Activated CD4-positive, alpha-beta T cell treated with anti-CD3 and anti-CD28 coated beads for 36 hours (primary cell): Measurements from ENCODE around the gene FIG4. TPM values are rescaled to one million over a fixed set of nuclear protein-coding genes. Genes with fewer than 3 reads are reported as not detected.
"Not testable (repeated sequence)": the region's sequence is repeated elsewhere in the genome, so short reads cannot be mapped to it uniquely, and the experiment has no call there.

Source experiments
- ATAC-seq: fragments of 200-7000 bp; cut with Tn5 transposase; one replicate; pipeline ENCODE4 v1.10.0; 2021; ENCODE audit warnings: mild to moderate bottlenecking, moderate library complexity
- CTCF ChIA-PET: fragments of 350-600 bp; sonication (Branson Sonifier 250); formaldehyde crosslinking; loops from one replicate; lab custom pipeline; 2021; ENCODE audit warnings: antibody characterized with exemption; lab: Charles Lee
- POLR2A ChIA-PET: fragments of 350-600 bp; sonication (Branson Sonifier 250); formaldehyde crosslinking; loops from one replicate; lab custom pipeline; 2021; ENCODE audit warnings: antibody characterized with exemption, inconsistent platforms; lab: Charles Lee
- DNase-seq: peaks from one replicate; pipeline ENCODE4 v3.0.0-alpha.2; 2020
- H3K27ac Mint-ChIP-seq: one replicate; pipeline ENCODE4 v1.8.0; 2021; ENCODE audit warnings: mixed read lengths
- H3K27me3 Mint-ChIP-seq: one replicate; pipeline ENCODE4 v1.8.0; 2021; ENCODE audit warnings: mixed read lengths
- H3K36me3 Mint-ChIP-seq: one replicate; pipeline ENCODE4 v1.8.0; 2021; ENCODE audit warnings: low read depth, mixed read lengths
- H3K4me1 Mint-ChIP-seq: one replicate; pipeline ENCODE4 v1.8.0; 2021; ENCODE audit warnings: mixed read lengths
- H3K4me3 Mint-ChIP-seq: one replicate; pipeline ENCODE4 v1.8.0; 2021; ENCODE audit warnings: mild to moderate bottlenecking, moderate library complexity, mixed read lengths
- H3K9me3 Mint-ChIP-seq: one replicate; pipeline ENCODE4 v1.8.0; 2021; ENCODE audit warnings: low read depth, mixed read lengths
- intact Hi-C, 2 experiments: fragments of 100-400 bp; cut with DNase I in 1 of 2; cut with micrococcal nuclease in 1 of 2; formaldehyde crosslinking; loops; one replicate each; pipeline versions ENCODE4 v1.14.2 to v1.15.1; 2022 to 2024; cut with DNase I, micrococcal nuclease
- total RNA-seq, 2 experiments: library from RNA; stranded (reverse); gene quantifications; one replicate each; pipeline ENCODE4 v1.2.3, GENCODE V29; 2021

The FIG4 gene
- total RNA-seq, 2 experiments from 2014 or later = 14.4 to 17.5 TPM

GRCh38 chr6:109702791-109703190, 11.7 kb downstream of the FIG4 start:
- Mint-ChIP-seq H3K27ac (no peak overlapping the region), H3K27me3 (no peaks in the 10 kb centered on the region), H3K4me1 (peaks cover 12% of the 10 kb centered on the region), H3K4me3 (no peak overlapping the region), H3K36me3 (no peaks in the 10 kb centered on the region), H3K9me3 (no peaks in the 10 kb centered on the region)
- DNase-seq (no peak), ATAC-seq (no peak)
- intact Hi-C loops = no loop called here
- ChIA-PET CTCF (interaction anchor here (0.6 to 8.5 kb wide), 11 partner anchors 9 to 988 kb away, joined by 3 to 135 read pairs (median 3); partner anchors contain the start of genes AK9 and FIG4), POLR2A (no interaction called here)

GRCh38 chr6:109705258-109705657, 14.2 kb downstream of the FIG4 start:
- Mint-ChIP-seq H3K27me3 (no peaks in the 10 kb centered on the region), H3K36me3 (peaks cover 13% of the 10 kb centered on the region), H3K9me3 (peaks cover 20% of the 10 kb centered on the region), H3K27ac (no peak overlapping the region), H3K4me1 (peaks cover 12% of the 10 kb centered on the region), H3K4me3 (no peak overlapping the region)
- CTCF ChIA-PET = interaction anchor here (0.6 to 8.5 kb wide), 18 partner anchors 9 to 689 kb away, joined by 3 to 135 read pairs (median 4); partner anchors contain the start of genes AK9 and FIG4
- intact Hi-C loops = loop anchor here (1.0 to 5.0 kb wide), 10 partner anchors 77 to 686 kb away; partner anchors contain the start of gene WASF1 (in 1 of the 2)
- peak; percentile 99 for ATAC-seq
- DNase-seq = peak; percentile 88
- POLR2A ChIA-PET = no interaction called here

- DNase-seq (no peak), ATAC-seq (no peak)
- Mint-ChIP-seq H3K9me3 (peaks cover 20% of the 10 kb centered on the region), H3K4me1 (peaks cover 12% of the 10 kb centered on the region), H3K36me3 (peaks cover 13% of the 10 kb centered on the region), H3K4me3 (no peak overlapping the region), H3K27me3 (no peaks in the 10 kb centered on the region), H3K27ac (no peak overlapping the region)
- intact Hi-C loops = loop anchor here in 1 of 2 experiments (5.0 kb wide), 2 partner anchors 76 to 179 kb away; no protein-coding TSS in a partner anchor
- POLR2A ChIA-PET = no interaction called here
- CTCF ChIA-PET = interaction anchor here (1.0 to 8.5 kb wide), 2 partner anchors 333 to 684 kb away, joined by 7 to 135 read pairs; no protein-coding TSS in a partner anchor
Observed at GRCh38 chr6:109706513-109706912, 15.4 kb downstream of the FIG4 start.

- intact Hi-C loops = loop anchor here in 1 of 2 experiments (5.0 kb wide), 2 partner anchors 74 to 181 kb away; no protein-coding TSS in a partner anchor
- H3K9me3 Mint-ChIP-seq = peaks cover 20% of the 10 kb centered on the region
- H3K4me3 Mint-ChIP-seq, H3K27ac Mint-ChIP-seq, ATAC-seq, H3K27me3 Mint-ChIP-seq, DNase-seq, POLR2A ChIA-PET: not testable (repeated sequence)
- CTCF ChIA-PET = interaction anchor here (1.3 to 2.3 kb wide), 2 partner anchors 330 to 332 kb away, joined by 3 to 10 read pairs; no protein-coding TSS in a partner anchor
- H3K4me1 Mint-ChIP-seq = peaks cover 17% of the 10 kb centered on the region
- H3K36me3 Mint-ChIP-seq = peaks cover 13% of the 10 kb centered on the region
Observed at GRCh38 chr6:109708099-109708498, 17.0 kb downstream of the FIG4 start.

GRCh38 chr6:109713097-109713496, 22.0 kb downstream of the FIG4 start:
- Mint-ChIP-seq H3K4me1 (peaks cover 9% of the 10 kb centered on the region), H3K9me3 (peaks cover 19% of the 10 kb centered on the region), H3K4me3 (no peak overlapping the region), H3K27me3 (no peaks in the 10 kb centered on the region), H3K36me3 (peaks cover 15% of the 10 kb centered on the region), H3K27ac (no peak overlapping the region)
- DNase-seq = peak; percentile 63
- ChIA-PET CTCF (interaction anchor here (2.3 kb wide), 1 partner anchor 326 kb away, joined by 9 read pairs; no protein-coding TSS in a partner anchor), POLR2A (no interaction called here)
- ATAC-seq = peak; percentile 93
- intact Hi-C loops = no loop called here

- ATAC-seq (no peak), DNase-seq (no peak)
- Mint-ChIP-seq H3K4me1 (peaks cover 9% of the 10 kb centered on the region), H3K27ac (no peak overlapping the region), H3K9me3 (peaks cover 8% of the 10 kb centered on the region), H3K36me3 (peaks cover 8% of the 10 kb centered on the region), H3K4me3 (no peak overlapping the region), H3K27me3 (no peaks in the 10 kb centered on the region)
- ChIA-PET CTCF (interaction anchor here (0.8 to 1.4 kb wide), 3 partner anchors 10 to 325 kb away, joined by 3 to 7 read pairs (median 3); no protein-coding TSS in a partner anchor), POLR2A (no interaction called here)
- intact Hi-C loops = no loop called here
Observed at GRCh38 chr6:109714166-109714565, 23.1 kb downstream of the FIG4 start.

GRCh38 chr6:109714611-109715010, 23.5 kb downstream of the FIG4 start:
- peaks cover 8% of the 10 kb centered on the region for H3K36me3 Mint-ChIP-seq
- ChIA-PET POLR2A (no interaction called here), CTCF (interaction anchor here (0.8 to 1.4 kb wide), 3 partner anchors 11 to 325 kb away, joined by 3 to 7 read pairs (median 3); no protein-coding TSS in a partner anchor)
- intact Hi-C loops = no loop called here
- H3K4me3 Mint-ChIP-seq = no peak overlapping the region
- H3K9me3 Mint-ChIP-seq = peaks cover 6% of the 10 kb centered on the region
- H3K27me3 Mint-ChIP-seq = no peaks in the 10 kb centered on the region
- no peak for ATAC-seq
- no peak overlapping the region for H3K27ac Mint-ChIP-seq
- no peak for DNase-seq
- peaks cover 9% of the 10 kb centered on the region for H3K4me1 Mint-ChIP-seq

- H3K9me3 Mint-ChIP-seq = no peaks in the 10 kb centered on the region
- peaks cover 8% of the 10 kb centered on the region for H3K36me3 Mint-ChIP-seq
- no peak for ATAC-seq
- no peak overlapping the region for H3K27ac Mint-ChIP-seq
- ChIA-PET CTCF (interaction anchor here (1.2 to 1.8 kb wide), 3 partner anchors 11 to 324 kb away, joined by 3 to 8 read pairs (median 4); no protein-coding TSS in a partner anchor), POLR2A (no interaction called here)
- intact Hi-C loops = no loop called here
- no peak overlapping the region for H3K4me3 Mint-ChIP-seq
- peaks cover 9% of the 10 kb centered on the region for H3K4me1 Mint-ChIP-seq
- H3K27me3 Mint-ChIP-seq = no peaks in the 10 kb centered on the region
- no peak for DNase-seq
Observed at GRCh38 chr6:109715616-109716015, 24.5 kb downstream of the FIG4 start.

- Mint-ChIP-seq H3K27ac (no peak overlapping the region), H3K36me3 (peaks cover 8% of the 10 kb centered on the region), H3K4me1 (peaks cover 5% of the 10 kb centered on the region), H3K4me3 (no peak overlapping the region), H3K9me3 (no peaks in the 10 kb centered on the region), H3K27me3 (no peaks in the 10 kb centered on the region)
- CTCF ChIA-PET = interaction anchor here (1.3 kb wide), 1 partner anchor 190 kb away, joined by 4 read pairs; no protein-coding TSS in a partner anchor
- DNase-seq (no peak), ATAC-seq (no peak)
- intact Hi-C loops = no loop called here
- POLR2A ChIA-PET = no interaction called here
Observed at GRCh38 chr6:109717971-109718370, 26.9 kb downstream of the FIG4 start.

GRCh38 chr6:109718991-109719390, 27.9 kb downstream of the FIG4 start:
- ChIA-PET CTCF (interaction anchor here (1.1 kb wide), 1 partner anchor 123 kb away, joined by 3 read pairs; no protein-coding TSS in a partner anchor), POLR2A (no interaction called here)
- Mint-ChIP-seq H3K36me3 (peaks cover 12% of the 10 kb centered on the region), H3K4me3 (no peak overlapping the region), H3K27ac (no peak overlapping the region), H3K27me3 (no peaks in the 10 kb centered on the region), H3K9me3 (no peaks in the 10 kb centered on the region), H3K4me1 (no peaks in the 10 kb centered on the region)
- ATAC-seq (no peak), DNase-seq (no peak)
- intact Hi-C loops = no loop called here

- CTCF ChIA-PET = interaction anchor here (0.8 to 0.9 kb wide), 2 partner anchors 18 to 375 kb away, joined by 3 read pairs; no protein-coding TSS in a partner anchor
- no peak overlapping the region for H3K4me3 Mint-ChIP-seq
- POLR2A ChIA-PET = no interaction called here
- H3K27ac Mint-ChIP-seq = no peak overlapping the region
- H3K9me3 Mint-ChIP-seq = peaks cover 2% of the 10 kb centered on the region
- ATAC-seq (no peak), DNase-seq (no peak)
- no peaks in the 10 kb centered on the region for H3K4me1 Mint-ChIP-seq
- intact Hi-C loops = no loop called here
- no peaks in the 10 kb centered on the region for H3K27me3 Mint-ChIP-seq
- H3K36me3 Mint-ChIP-seq = peaks cover 20% of the 10 kb centered on the region
Observed at GRCh38 chr6:109720311-109720710, 29.2 kb downstream of the FIG4 start.
